GM23338 (cell line): Measurements from ENCODE around the gene PAQR8.

Experiments used
- CREB1 ChIP-seq: fragments of 250-450 bp; sonication (Bioruptor Pico); IDR thresholded peaks from 2 replicates; pipeline ENCODE4 v1.5.0; 2020; ENCODE audit warnings: low read depth, mild to moderate bottlenecking, moderate library complexity
- CTCF ChIP-seq, 2 experiments: fragments of 200-600 bp in 1 of 2; sonication (generic) in 1 of 2; conservative IDR thresholded peaks; 2 replicates each; pipeline versions ENCODE4 v1.5.1 to v1.6.1; 2016 to 2017; ENCODE audit warnings: antibody characterized with exemption in 2 of 2, low read depth in 2 of 2, mild to moderate bottlenecking in 2 of 2, moderate library complexity in 1 of 2
- ETS1 ChIP-seq: IDR thresholded peaks from 2 replicates; pipeline ENCODE4 v1.6.1; 2016; ENCODE audit warnings: antibody characterized with exemption
- EZH2 ChIP-seq: fragments of 200-600 bp; sonication (generic); IDR thresholded peaks from one replicate; pipeline ENCODE4 v1.8.0; 2017; ENCODE audit warnings: antibody characterized with exemption, mild to moderate bottlenecking, low read depth; ENCODE audit not compliant: unreplicated experiment
- EZH2phosphoT487 ChIP-seq: fragments of 200-600 bp; sonication (generic); IDR thresholded peaks from one replicate; pipeline ENCODE4 v1.8.1; 2018; ENCODE audit warnings: antibody characterized with exemption; ENCODE audit not compliant: unreplicated experiment
- JUNB ChIP-seq: IDR thresholded peaks from one replicate; pipeline ENCODE4 v1.6.1; 2016; ENCODE audit warnings: antibody characterized with exemption; ENCODE audit not compliant: unreplicated experiment
- NANOG ChIP-seq: IDR thresholded peaks from 2 replicates; pipeline ENCODE4 v1.6.1; 2016; ENCODE audit warnings: antibody characterized with exemption, borderline replicate concordance
- POLR2AphosphoS5 ChIP-seq: IDR thresholded peaks from 2 replicates; pipeline ENCODE4 v1.6.1; 2016; ENCODE audit warnings: antibody characterized with exemption, low read depth
- REST ChIP-seq: IDR thresholded peaks from one replicate; pipeline ENCODE4 v1.6.1; 2018; ENCODE audit warnings: antibody characterized with exemption; ENCODE audit not compliant: unreplicated experiment
- ZNF114 ChIP-seq: fragments of 250-450 bp; sonication (Bioruptor Pico); IDR thresholded peaks from 2 replicates; pipeline ENCODE4 v1.5.0; 2020; ENCODE audit warnings: mild to moderate bottlenecking, moderate library complexity

- TF ChIP-seq REST (no peak), CTCF (conservative IDR thresholded peaks at IDR 0.05; ENCODE audit: low read depth in 2 of 2) (no peak), POLR2AphosphoS5 (no peak), CREB1 (CRISPR knock-in tag) (no peak), EZH2 (no peak), NANOG (no peak), JUNB (no peak), EZH2phosphoT487 (no peak), ETS1 (no peak), ZNF114 (CRISPR knock-in tag) (no peak)
These were observed 49.0 kb downstream of the PAQR8 start for GRCh38 chr6:52410979-52411378.
